Neural progenitor cell (in vitro differentiated cells): Measurements from ENCODE around the gene HBD.

ENCODE experiments used
- EZH2 ChIP-seq: fragments of 200-600 bp; sonication (generic); IDR thresholded peaks from 2 replicates; pipeline ENCODE4 v1.6.1; 2017; ENCODE audit warnings: antibody characterized with exemption, mild to moderate bottlenecking, moderate library complexity
- EZH2phosphoT487 ChIP-seq: fragments of 200-600 bp; sonication (generic); IDR thresholded peaks from 2 replicates; pipeline ENCODE4 v1.6.1; 2017; ENCODE audit warnings: antibody characterized with exemption
- TF ChIP-seq, protein P1 (sequence below): fragments of 200-600 bp; sonication (generic); IDR thresholded peaks from 2 replicates; pipeline ENCODE4 v1.5.1; 2017; ENCODE audit warnings: antibody characterized with exemption, mild to moderate bottlenecking

DNA sequence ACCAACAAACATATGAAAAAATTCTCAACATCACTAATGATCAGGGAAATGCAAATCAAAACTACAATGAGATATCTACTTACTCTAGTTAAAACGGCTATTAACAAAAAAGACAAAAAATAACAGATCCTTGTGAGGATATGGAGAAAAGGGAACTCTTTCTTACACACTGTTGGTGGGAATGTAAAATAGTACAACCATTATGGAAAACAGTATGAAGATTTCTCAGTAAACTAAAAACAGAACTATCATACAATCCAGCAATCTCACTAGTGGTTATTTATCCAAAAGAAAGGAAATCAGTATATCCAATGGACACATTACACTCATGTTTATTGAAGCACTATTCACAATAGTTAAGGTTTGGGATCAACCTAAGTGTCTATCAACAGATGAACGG, 31.5 kb upstream of the HBD start:
- TF ChIP-seq, protein P1, sequence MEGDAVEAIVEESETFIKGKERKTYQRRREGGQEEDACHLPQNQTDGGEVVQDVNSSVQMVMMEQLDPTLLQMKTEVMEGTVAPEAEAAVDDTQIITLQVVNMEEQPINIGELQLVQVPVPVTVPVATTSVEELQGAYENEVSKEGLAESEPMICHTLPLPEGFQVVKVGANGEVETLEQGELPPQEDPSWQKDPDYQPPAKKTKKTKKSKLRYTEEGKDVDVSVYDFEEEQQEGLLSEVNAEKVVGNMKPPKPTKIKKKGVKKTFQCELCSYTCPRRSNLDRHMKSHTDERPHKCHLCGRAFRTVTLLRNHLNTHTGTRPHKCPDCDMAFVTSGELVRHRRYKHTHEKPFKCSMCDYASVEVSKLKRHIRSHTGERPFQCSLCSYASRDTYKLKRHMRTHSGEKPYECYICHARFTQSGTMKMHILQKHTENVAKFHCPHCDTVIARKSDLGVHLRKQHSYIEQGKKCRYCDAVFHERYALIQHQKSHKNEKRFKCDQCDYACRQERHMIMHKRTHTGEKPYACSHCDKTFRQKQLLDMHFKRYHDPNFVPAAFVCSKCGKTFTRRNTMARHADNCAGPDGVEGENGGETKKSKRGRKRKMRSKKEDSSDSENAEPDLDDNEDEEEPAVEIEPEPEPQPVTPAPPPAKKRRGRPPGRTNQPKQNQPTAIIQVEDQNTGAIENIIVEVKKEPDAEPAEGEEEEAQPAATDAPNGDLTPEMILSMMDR: no peak
- TF ChIP-seq EZH2phosphoT487: no peak
- no peak for TF ChIP-seq EZH2
